HG02852 (cell line): ENCODE measurements around the gene ABLIM3.

Experiments
- ATAC-seq: cut with Tn5 transposase; IDR thresholded peaks from one replicate; pipeline ENCODE4 v1.9.1; 2021; ENCODE audit warnings: mild to moderate bottlenecking, moderate library complexity; ENCODE audit not compliant: unreplicated experiment

ABLIM3 gene

DNA sequence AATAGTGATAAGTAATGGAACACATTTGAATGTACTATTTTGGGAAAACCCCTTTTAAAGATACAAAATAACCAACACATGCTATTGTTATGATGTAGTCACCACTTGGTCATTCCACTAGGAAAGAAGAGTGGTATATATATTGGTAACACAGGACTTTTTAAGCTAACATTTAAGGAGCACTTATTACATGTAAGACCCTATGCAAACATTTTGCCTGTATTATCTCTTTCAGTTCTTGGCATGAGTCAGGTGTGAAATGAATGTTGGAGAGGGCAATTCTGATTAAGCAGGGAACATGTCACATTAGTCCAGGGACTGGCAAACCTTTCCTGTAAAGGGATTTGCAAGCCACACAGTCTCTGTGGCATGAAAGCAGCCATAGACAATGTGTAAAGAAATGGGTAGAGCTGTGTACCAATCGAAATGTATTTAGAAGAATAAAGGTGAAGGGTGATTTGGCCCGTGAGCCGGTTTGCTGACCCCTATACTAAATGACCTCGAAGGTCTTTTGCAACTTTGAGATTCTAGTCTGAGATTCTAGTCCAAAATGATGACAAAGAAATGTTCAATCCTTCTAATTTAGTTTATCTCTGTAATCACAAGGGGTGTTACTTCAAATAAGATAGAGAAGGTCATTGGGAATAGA is 15.3 kb downstream of the ABLIM3 start:
- no peak for ATAC-seq

- ATAC-seq: no peak
These were observed 16.0 kb downstream of the ABLIM3 start for GRCh38 chr5:149157330-149157729.

GRCh38 chr5:149160291-149160787 is 19.0 kb downstream of the ABLIM3 start:
- no peak for ATAC-seq

GRCh38 chr5:149161026-149161687 is 19.9 kb downstream of the ABLIM3 start:
- ATAC-seq: no peak

- ATAC-seq: no peak
These were observed 20.6 kb downstream of the ABLIM3 start for GRCh38 chr5:149161850-149162249.

- peak; percentile 85 for ATAC-seq
These were observed 21.2 kb downstream of the ABLIM3 start for GRCh38 chr5:149162401-149163084.

DNA sequence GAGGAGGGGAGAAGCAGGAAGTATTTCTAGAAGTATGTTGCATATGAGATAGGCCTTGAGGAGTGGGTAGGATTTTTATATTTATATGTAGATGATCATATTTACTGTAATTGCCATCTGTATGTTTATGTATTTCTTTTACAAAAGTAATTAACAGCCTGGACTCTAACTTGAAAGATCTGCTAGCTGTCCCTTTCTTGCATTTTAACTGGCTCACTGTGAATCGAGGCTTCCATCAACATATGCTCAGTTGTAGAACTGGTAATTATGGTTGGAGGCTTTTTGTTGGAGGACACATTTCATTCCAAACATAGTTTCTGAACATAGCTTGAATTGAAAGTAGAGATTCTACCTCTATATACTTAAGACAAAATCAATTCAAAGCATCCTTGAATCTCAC is 23.4 kb downstream of the ABLIM3 start:
- no peak for ATAC-seq

GRCh38 chr5:149166128-149166527 is 24.8 kb downstream of the ABLIM3 start:
- no peak for ATAC-seq

DNA sequence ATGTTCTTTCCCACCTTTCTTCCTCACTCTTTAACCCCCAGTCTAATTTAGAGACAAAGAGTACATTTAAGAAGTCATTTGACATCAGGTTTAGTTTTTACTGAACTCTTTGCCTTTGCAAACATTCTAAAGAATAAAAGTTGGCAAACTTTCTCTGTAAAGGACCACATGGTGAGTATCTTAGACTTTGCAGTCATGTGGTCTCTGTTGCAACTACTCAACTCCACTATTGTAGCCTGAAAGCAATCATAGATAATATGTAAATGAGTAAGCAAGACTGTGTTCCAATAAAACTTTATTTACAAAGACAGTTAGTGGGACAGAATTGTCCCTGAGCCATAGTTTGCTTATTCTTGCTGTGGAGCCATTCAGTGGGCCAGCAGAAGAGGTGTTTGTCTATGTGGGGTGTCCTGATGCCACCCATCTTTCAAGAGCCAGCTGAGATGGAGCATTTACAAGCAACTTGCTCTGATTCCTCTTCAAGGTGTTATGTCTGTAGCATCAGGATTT is 25.4 kb downstream of the ABLIM3 start:
- ATAC-seq: no peak

- ATAC-seq: no peak
These were observed 27.1 kb downstream of the ABLIM3 start for GRCh38 chr5:149168276-149168906.

- ATAC-seq: no peak
These were observed 29.0 kb downstream of the ABLIM3 start for GRCh38 chr5:149170299-149170698.

- peak; percentile 71 for ATAC-seq
These were observed 31.0 kb downstream of the ABLIM3 start for GRCh38 chr5:149172261-149172660.

GRCh38 chr5:149172709-149173505 is 31.6 kb downstream of the ABLIM3 start:
- no peak for ATAC-seq

DNA sequence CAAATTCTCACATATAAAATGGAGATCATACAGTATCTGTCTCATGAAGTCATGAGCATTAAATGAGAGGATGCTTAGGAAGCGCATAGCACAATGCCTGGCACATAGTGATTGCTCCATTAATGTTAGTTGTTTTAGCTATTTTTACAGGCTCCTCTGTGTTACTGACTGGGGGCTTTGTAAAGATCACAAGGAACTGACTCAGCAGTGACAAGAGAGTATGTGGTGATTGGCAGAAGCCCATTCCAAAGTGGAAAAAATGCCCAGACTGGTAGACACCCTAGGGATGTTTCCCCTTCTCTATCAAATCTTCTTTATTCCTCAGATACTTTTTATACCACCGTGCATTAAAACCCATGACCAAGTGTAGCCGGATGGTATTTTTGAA is 33.5 kb downstream of the ABLIM3 start:
- ATAC-seq: no peak

- ATAC-seq: no peak
These were observed 34.2 kb downstream of the ABLIM3 start for GRCh38 chr5:149175346-149176105.

GRCh38 chr5:149177339-149177843 is 36.1 kb downstream of the ABLIM3 start:
- ATAC-seq: no peak

GRCh38 chr5:149177911-149178565 is 36.7 kb downstream of the ABLIM3 start:
- no peak for ATAC-seq

GRCh38 chr5:149181732-149182131 is 40.4 kb downstream of the ABLIM3 start:
- ATAC-seq: no peak

- no peak for ATAC-seq
These were observed 40.9 kb downstream of the ABLIM3 start for GRCh38 chr5:149182241-149182640.
